Panc1 (cell line): ENCODE results near the gene NBPF6. TPM values are rescaled to one million over a fixed set of nuclear protein-coding genes. Genes with fewer than 3 reads are reported as not detected.
"Not testable (repeated sequence)": the region's sequence is repeated elsewhere in the genome, so short reads cannot be mapped to it uniquely, and the experiment has no call there.

Experiments
- ATAC-seq: fragments of 200-7000 bp; cut with Tn5 transposase; 2 replicates; pipeline ENCODE4 v1.9.1; 2020; ENCODE audit warnings: mild to moderate bottlenecking, moderate library complexity
- BruUV-seq: library from RNA; stranded (reverse); fragments of 400-500 nt; replicated peaks from 2 replicates; lab custom pipeline; 2021; lab: Mats Ljungman, UMichigan
- CTCF ChIA-PET: fragments of 300-600 bp; sonication (Branson Sonifier 250); formaldehyde crosslinking; loops from one replicate; lab custom pipeline; 2022; ENCODE audit warnings: antibody characterized with exemption; lab: Charles Lee
- POLR2A ChIA-PET: fragments of 300-600 bp; sonication (Branson Sonifier 250); formaldehyde crosslinking; loops from one replicate; lab custom pipeline; 2022; ENCODE audit warnings: antibody characterized with exemption; lab: Charles Lee
- DNase-seq: peaks from one replicate; pipeline ENCODE4 v3.0.0-alpha.2; 2010; ENCODE audit warnings: low read depth, low spot score
- H3K27ac ChIP-seq: 2 replicates; pipeline ENCODE4 v1.5.1; 2011; ENCODE audit warnings: mild to moderate bottlenecking, low read length, inconsistent platforms
- H3K27me3 ChIP-seq: fragments of 200-500 bp; sonication (Bioruptor generic); 2 replicates; pipeline ENCODE4 v1.6.0; 2014; ENCODE audit warnings: low read length, inconsistent platforms; ENCODE audit not compliant: control insufficient read depth, insufficient read depth
- H3K36me3 ChIP-seq: fragments of 200-500 bp; sonication (Bioruptor generic); 2 replicates; pipeline ENCODE4 v1.5.1; 2014; ENCODE audit warnings: inconsistent platforms, mild to moderate bottlenecking, low read length, moderate library complexity; ENCODE audit not compliant: control insufficient read depth, insufficient read depth
- H3K4me1 ChIP-seq: 2 replicates; pipeline ENCODE4 v1.5.1; 2011; ENCODE audit warnings: inconsistent platforms, mild to moderate bottlenecking, low read length, moderate library complexity; ENCODE audit not compliant: control insufficient read depth, insufficient read depth
- H3K4me3 ChIP-seq, 2 experiments: 2 replicates each; pipeline ENCODE4 v1.5.1; 2011 to 2012; ENCODE audit warnings: low read depth in 2 of 2, low read length in 2 of 2, mild to moderate bottlenecking in 2 of 2, inconsistent platforms in 1 of 2, moderate library complexity in 1 of 2
- H3K9me3 ChIP-seq: fragments of 200-500 bp; sonication (Bioruptor generic); 2 replicates; pipeline ENCODE4 v1.5.1; 2014; ENCODE audit warnings: low read depth, mild to moderate bottlenecking, inconsistent platforms, low read length, moderate library complexity; ENCODE audit not compliant: control insufficient read depth, insufficient read depth
- SIN3A ChIP-seq: IDR thresholded peaks from 2 replicates; pipeline ENCODE4 v1.6.1; 2012; ENCODE audit warnings: low read depth, mild to moderate bottlenecking, low read length, moderate library complexity, borderline replicate concordance; ENCODE audit not compliant: insufficient read depth
- in situ Hi-C: cut with HindIII; loops from 2 replicates; pipeline ENCODE4 v1.10.0; 2016; ENCODE audit warnings: low sequenced_read_pairs, low pct_unique_long_range_greater_than_20kb
- intact Hi-C: fragments of 100-400 bp; cut with micrococcal nuclease; formaldehyde crosslinking; loops from one replicate; pipeline ENCODE4 v1.10.0; 2022; ENCODE audit not compliant: unreplicated experiment
- total RNA-seq: library from RNA; stranded (reverse); gene quantifications from one replicate; pipeline ENCODE4 v1.2.1, GENCODE V29; 2021; ENCODE audit not compliant: unreplicated experiment
- TF ChIP-seq, protein P1 (sequence below), 2 experiments: IDR thresholded peaks; 2 replicates each; pipeline ENCODE4 v1.6.1; 2011 to 2012; ENCODE audit warnings: low read depth in 2 of 2, control low read depth in 1 of 2, low read length in 1 of 2, mild to moderate bottlenecking in 1 of 2, moderate library complexity in 1 of 2; ENCODE audit not compliant: insufficient read depth in 1 of 2

NBPF6 gene
- total RNA-seq, 1 experiment from 2014 or later: not detected

DNA sequence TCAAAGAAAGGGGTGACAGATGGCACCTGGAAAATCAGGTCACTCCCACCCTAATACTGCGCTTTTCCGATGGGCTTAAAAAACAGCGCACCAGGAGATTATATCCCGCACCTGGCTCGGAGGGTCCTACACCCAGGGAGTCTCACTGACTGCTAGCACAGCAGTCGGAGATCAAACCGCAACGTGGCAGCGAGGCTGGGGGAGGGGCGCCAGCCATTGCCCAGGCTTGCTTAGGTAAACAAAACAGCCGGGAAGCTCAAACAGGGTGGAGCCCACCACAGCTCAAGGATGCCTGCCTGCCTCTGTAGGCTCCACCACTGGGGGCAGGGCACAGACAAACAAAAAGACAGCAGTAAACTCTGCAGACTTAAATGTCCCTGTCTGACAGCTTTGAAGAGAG, 36.6 kb downstream of the NBPF6 start:
- H3K4me1 ChIP-seq, H3K27me3 ChIP-seq, BruUV-seq, H3K9me3 ChIP-seq, ATAC-seq, DNase-seq, CTCF ChIA-PET, H3K27ac ChIP-seq, intact Hi-C loops, H3K36me3 ChIP-seq, in situ Hi-C loops, POLR2A ChIA-PET, H3K4me3 ChIP-seq: not testable (repeated sequence)

DNA sequence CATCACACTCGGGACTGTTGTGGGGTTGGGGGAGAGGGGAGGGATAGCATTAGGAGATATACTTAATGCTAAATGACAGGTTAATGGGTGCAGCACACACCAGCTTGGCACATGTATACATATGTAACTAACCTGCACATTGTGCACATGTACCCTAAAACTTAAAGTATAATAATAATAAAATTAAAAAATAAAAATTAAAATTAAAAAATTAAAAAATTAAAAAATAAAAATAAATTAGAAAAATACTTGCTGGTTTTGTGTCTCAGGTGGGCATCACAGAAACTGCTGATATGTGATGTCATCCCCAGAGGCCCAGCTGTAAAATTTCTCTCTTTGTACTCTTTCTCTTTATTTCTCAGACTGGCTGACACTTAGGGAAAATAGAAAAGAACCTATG, 44.9 kb downstream of the NBPF6 start:
- POLR2A ChIA-PET, H3K27ac ChIP-seq, CTCF ChIA-PET, H3K36me3 ChIP-seq, BruUV-seq, H3K4me1 ChIP-seq, intact Hi-C loops, H3K9me3 ChIP-seq, H3K4me3 ChIP-seq, ATAC-seq, in situ Hi-C loops, H3K27me3 ChIP-seq, DNase-seq: not testable (repeated sequence)

DNA sequence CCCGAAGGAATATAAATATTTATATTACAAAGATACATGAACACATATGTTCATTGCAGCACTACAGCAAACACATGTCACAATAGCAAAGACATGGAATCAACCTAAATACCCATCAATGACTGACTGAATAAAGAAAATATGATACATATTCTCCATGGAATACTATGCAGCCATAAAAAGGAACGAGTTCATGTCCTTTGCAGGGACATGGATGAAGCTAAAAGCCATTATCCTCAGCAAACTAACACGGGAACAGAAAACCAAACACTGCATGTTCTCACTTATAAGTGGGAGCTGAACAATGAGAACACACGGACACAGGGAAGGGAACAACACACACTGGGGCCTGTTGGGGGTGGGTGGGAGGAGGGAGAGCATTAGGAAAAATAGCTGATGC, 46.7 kb downstream of the NBPF6 start:
- H3K4me3 ChIP-seq, H3K27ac ChIP-seq, POLR2A ChIA-PET, intact Hi-C loops, DNase-seq, H3K27me3 ChIP-seq, H3K9me3 ChIP-seq, H3K36me3 ChIP-seq, BruUV-seq, CTCF ChIA-PET, ATAC-seq, in situ Hi-C loops, H3K4me1 ChIP-seq: not testable (repeated sequence)

DNA sequence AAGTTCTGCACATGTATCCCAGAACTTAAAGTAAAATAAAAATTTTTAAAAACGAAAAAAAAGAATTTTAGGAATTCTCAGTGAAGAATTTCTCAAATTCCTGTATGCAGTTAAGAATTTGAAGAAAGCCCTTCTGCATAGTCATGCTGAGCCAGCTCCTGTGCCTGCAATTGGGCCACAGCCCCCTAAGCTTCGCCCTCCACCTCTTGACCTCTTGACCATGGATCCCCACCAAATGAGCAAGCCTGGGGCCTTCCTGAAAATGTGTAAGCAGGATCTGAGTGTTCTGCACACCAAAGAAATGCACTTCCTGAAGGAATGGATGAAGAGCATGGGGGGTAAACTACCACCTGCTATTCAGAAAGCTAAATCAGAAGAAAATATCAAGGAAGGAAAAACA, 52.0 kb downstream of the NBPF6 start:
- DNase-seq: no peak
- Histone ChIP-seq H3K4me3 (no peak overlapping the region), H3K9me3 (no peaks in the 10 kb centered on the region), H3K4me1 (no peaks in the 10 kb centered on the region), H3K36me3 (no peaks in the 10 kb centered on the region), H3K27ac (no peak overlapping the region), H3K27me3 (no peaks in the 10 kb centered on the region)
- POLR2A ChIA-PET: no interaction called here
- ATAC-seq: no peak
- CTCF ChIA-PET: no interaction called here
- no peak for TF ChIP-seq SIN3A
- TF ChIP-seq, protein P1, sequence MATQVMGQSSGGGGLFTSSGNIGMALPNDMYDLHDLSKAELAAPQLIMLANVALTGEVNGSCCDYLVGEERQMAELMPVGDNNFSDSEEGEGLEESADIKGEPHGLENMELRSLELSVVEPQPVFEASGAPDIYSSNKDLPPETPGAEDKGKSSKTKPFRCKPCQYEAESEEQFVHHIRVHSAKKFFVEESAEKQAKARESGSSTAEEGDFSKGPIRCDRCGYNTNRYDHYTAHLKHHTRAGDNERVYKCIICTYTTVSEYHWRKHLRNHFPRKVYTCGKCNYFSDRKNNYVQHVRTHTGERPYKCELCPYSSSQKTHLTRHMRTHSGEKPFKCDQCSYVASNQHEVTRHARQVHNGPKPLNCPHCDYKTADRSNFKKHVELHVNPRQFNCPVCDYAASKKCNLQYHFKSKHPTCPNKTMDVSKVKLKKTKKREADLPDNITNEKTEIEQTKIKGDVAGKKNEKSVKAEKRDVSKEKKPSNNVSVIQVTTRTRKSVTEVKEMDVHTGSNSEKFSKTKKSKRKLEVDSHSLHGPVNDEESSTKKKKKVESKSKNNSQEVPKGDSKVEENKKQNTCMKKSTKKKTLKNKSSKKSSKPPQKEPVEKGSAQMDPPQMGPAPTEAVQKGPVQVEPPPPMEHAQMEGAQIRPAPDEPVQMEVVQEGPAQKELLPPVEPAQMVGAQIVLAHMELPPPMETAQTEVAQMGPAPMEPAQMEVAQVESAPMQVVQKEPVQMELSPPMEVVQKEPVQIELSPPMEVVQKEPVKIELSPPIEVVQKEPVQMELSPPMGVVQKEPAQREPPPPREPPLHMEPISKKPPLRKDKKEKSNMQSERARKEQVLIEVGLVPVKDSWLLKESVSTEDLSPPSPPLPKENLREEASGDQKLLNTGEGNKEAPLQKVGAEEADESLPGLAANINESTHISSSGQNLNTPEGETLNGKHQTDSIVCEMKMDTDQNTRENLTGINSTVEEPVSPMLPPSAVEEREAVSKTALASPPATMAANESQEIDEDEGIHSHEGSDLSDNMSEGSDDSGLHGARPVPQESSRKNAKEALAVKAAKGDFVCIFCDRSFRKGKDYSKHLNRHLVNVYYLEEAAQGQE (IDR thresholded peaks at IDR 0.05; ENCODE audit: insufficient read depth in 1 of 2, low read depth in 2 of 2, low read length in 1 of 2): no peak
- intact Hi-C loops (no loop called here), in situ Hi-C loops (no loop called here)
- no TSS peak for BruUV-seq
